Vagina (tissue), 2 donors: ENCODE data around the gene BHLHA9. TPM values are rescaled to one million over a fixed set of nuclear protein-coding genes. Genes with fewer than 3 reads are reported as not detected.
A peak's percentile ranks its signal among the peaks of the same experiment; 100 is the strongest.

Source experiments
- DNase-seq, 2 donors: peaks; one replicate each; pipeline ENCODE4 v3.0.0-alpha.2; 2017; ENCODE audit errors: extremely low spot score in 2 of 2
- H3K27ac ChIP-seq: fragments of 200-600 bp; sonication (generic); one replicate; pipeline ENCODE4 v1.5.1; 2019
- H3K27me3 ChIP-seq: fragments of 200-600 bp; sonication (generic); one replicate; pipeline ENCODE4 v1.5.1; 2019
- H3K36me3 ChIP-seq, 2 donors: fragments of 200-600 bp; sonication (generic); one replicate each; pipeline ENCODE4 v1.5.1; 2017 to 2019
- H3K4me1 ChIP-seq: fragments of 200-600 bp; sonication (generic); one replicate; pipeline ENCODE4 v1.5.1; 2019
- H3K4me3 ChIP-seq, 2 donors: fragments of 200-600 bp; sonication (generic); 1 replicate in 1 of 2; 2 replicates in 1 of 2; pipeline ENCODE4 v1.5.1; 2016 to 2019
- H3K9me3 ChIP-seq: fragments of 200-600 bp; sonication (generic); one replicate; pipeline ENCODE4 v1.5.1; 2019
- CTCF ChIP-seq, 3 experiments: fragments of 450-650 bp in 2 of 3; fragments of 200-600 bp in 1 of 3; sonication (generic) in 1 of 3; IDR thresholded peaks; one replicate each; pipeline ENCODE4 v1.5.1; 2017 to 2019; ENCODE audit warnings: antibody characterized with exemption in 3 of 3, mild to moderate bottlenecking in 2 of 3, moderate library complexity in 2 of 3
- POLR2A ChIP-seq, 2 donors: fragments of 450-650 bp; IDR thresholded peaks; one replicate each; pipeline ENCODE4 v1.6.1; 2017; ENCODE audit warnings: antibody characterized with exemption in 2 of 2, mild to moderate bottlenecking in 2 of 2, moderate library complexity in 2 of 2
- POLR2AphosphoS5 ChIP-seq, 2 donors: sonication (generic); formaldehyde crosslinking; IDR thresholded peaks; one replicate each; pipeline ENCODE4 v1.9.0; 2017; ENCODE audit warnings: antibody characterized with exemption in 2 of 2, mild to moderate bottlenecking in 2 of 2, low read depth in 1 of 2; ENCODE audit not compliant: insufficient read depth in 1 of 2
- intact Hi-C: fragments of 100-400 bp; cut with DNase I; formaldehyde crosslinking; loops from one replicate; pipeline ENCODE4 v1.15.1; 2023
- total RNA-seq: library from RNA; depleted of rRNA; stranded (reverse); fragments of >200 nt; gene quantifications from one replicate; pipeline ENCODE4 v1.2.3, GENCODE V29; 2016

The BHLHA9 gene
- total RNA-seq, 1 donor from 2014 or later, result not detected

GRCh38 chr17:1229349-1229899 is 40.8 kb upstream of the BHLHA9 start:
- Histone ChIP-seq H3K27me3 (peaks cover 5% of the 10 kb centered on the region), H3K9me3 (no peaks in the 10 kb centered on the region), H3K27ac (peak overlapping the region; percentile 75), H3K36me3 (no peaks in the 10 kb centered on the region), H3K4me1 (peaks cover 39% of the 10 kb centered on the region), H3K4me3 (peak overlapping the region; percentile 49 to 60)
- TF ChIP-seq POLR2A (IDR thresholded peaks at IDR 0.05), result peak in 1 of 2 donors; percentile 40
- peak in 1 of 2 donors; percentile 37 for TF ChIP-seq POLR2AphosphoS5 (IDR thresholded peaks at IDR 0.05; ENCODE audit: insufficient read depth in 1 of 2, low read depth in 1 of 2)
- TF ChIP-seq CTCF (IDR thresholded peaks at IDR 0.05), result no peak
- intact Hi-C loops, result no loop called here
- DNase-seq, result no peak

GRCh38 chr17:1229900-1230501 is 40.2 kb upstream of the BHLHA9 start:
- peaks cover 5% of the 10 kb centered on the region for H3K27me3 ChIP-seq
- no peak for DNase-seq
- H3K9me3 ChIP-seq, result no peaks in the 10 kb centered on the region
- H3K4me1 ChIP-seq, result peaks cover 39% of the 10 kb centered on the region
- peak overlapping the region; percentile 75 for H3K27ac ChIP-seq
- H3K36me3 ChIP-seq, result no peaks in the 10 kb centered on the region
- TF ChIP-seq POLR2A (IDR thresholded peaks at IDR 0.05) (no peak), CTCF (IDR thresholded peaks at IDR 0.05) (no peak), POLR2AphosphoS5 (IDR thresholded peaks at IDR 0.05; ENCODE audit: insufficient read depth in 1 of 2, low read depth in 1 of 2) (no peak)
- H3K4me3 ChIP-seq, result peak overlapping the region; percentile 49 to 60
- intact Hi-C loops, result no loop called here

- H3K4me1 ChIP-seq, result peaks cover 39% of the 10 kb centered on the region
- peaks cover 5% of the 10 kb centered on the region for H3K27me3 ChIP-seq
- H3K36me3 ChIP-seq, result no peaks in the 10 kb centered on the region
- TF ChIP-seq CTCF (IDR thresholded peaks at IDR 0.05) (no peak), POLR2AphosphoS5 (IDR thresholded peaks at IDR 0.05; ENCODE audit: insufficient read depth in 1 of 2, low read depth in 1 of 2) (peak in 1 of 2 donors; percentile 21)
- no peaks in the 10 kb centered on the region for H3K9me3 ChIP-seq
- H3K27ac ChIP-seq, result no peak overlapping the region
- DNase-seq, result no peak
- intact Hi-C loops, result no loop called here
- H3K4me3 ChIP-seq, result no peak overlapping the region
Observed at GRCh38 chr17:1231456-1231855, 38.8 kb upstream of the BHLHA9 start.

- no peak for TF ChIP-seq POLR2AphosphoS5 (IDR thresholded peaks at IDR 0.05; ENCODE audit: insufficient read depth in 1 of 2, low read depth in 1 of 2)
- no peak for TF ChIP-seq POLR2A (IDR thresholded peaks at IDR 0.05)
- TF ChIP-seq CTCF (IDR thresholded peaks at IDR 0.05), result no peak
- DNase-seq, result no peak
- Histone ChIP-seq H3K36me3 (no peaks in the 10 kb centered on the region), H3K9me3 (no peaks in the 10 kb centered on the region), H3K27me3 (peaks cover 5% of the 10 kb centered on the region), H3K4me3 (no peak overlapping the region), H3K27ac (peak overlapping the region; percentile 63), H3K4me1 (peaks cover 34% of the 10 kb centered on the region)
- intact Hi-C loops, result no loop called here
Observed at GRCh38 chr17:1232331-1232730, 37.9 kb upstream of the BHLHA9 start.

- TF ChIP-seq POLR2A (IDR thresholded peaks at IDR 0.05), result no peak
- TF ChIP-seq POLR2AphosphoS5 (IDR thresholded peaks at IDR 0.05; ENCODE audit: insufficient read depth in 1 of 2, low read depth in 1 of 2), result no peak
- no peak for TF ChIP-seq CTCF (IDR thresholded peaks at IDR 0.05)
- H3K36me3 ChIP-seq, result no peaks in the 10 kb centered on the region
- H3K4me3 ChIP-seq, result no peak overlapping the region
- no peak for DNase-seq
- intact Hi-C loops, result no loop called here
- H3K27ac ChIP-seq, result peak overlapping the region; percentile 63
- H3K4me1 ChIP-seq, result peaks cover 30% of the 10 kb centered on the region
- H3K9me3 ChIP-seq, result no peaks in the 10 kb centered on the region
- peaks cover 5% of the 10 kb centered on the region for H3K27me3 ChIP-seq
Observed at GRCh38 chr17:1232786-1233185, 37.5 kb upstream of the BHLHA9 start.
